Dedifferentiated amniotic fluid mesenchymal stem cell (primary cell): ENCODE data around the gene SNAP29.
"Not testable (repeated sequence)": the region's sequence is repeated elsewhere in the genome, so short reads cannot be mapped to it uniquely, and the experiment has no call there.

Source experiments
- DNase-seq: peaks from one replicate; pipeline ENCODE4 v3.0.0-alpha.2; 2016; ENCODE audit errors: extremely low spot score

Gene SNAP29

DNA sequence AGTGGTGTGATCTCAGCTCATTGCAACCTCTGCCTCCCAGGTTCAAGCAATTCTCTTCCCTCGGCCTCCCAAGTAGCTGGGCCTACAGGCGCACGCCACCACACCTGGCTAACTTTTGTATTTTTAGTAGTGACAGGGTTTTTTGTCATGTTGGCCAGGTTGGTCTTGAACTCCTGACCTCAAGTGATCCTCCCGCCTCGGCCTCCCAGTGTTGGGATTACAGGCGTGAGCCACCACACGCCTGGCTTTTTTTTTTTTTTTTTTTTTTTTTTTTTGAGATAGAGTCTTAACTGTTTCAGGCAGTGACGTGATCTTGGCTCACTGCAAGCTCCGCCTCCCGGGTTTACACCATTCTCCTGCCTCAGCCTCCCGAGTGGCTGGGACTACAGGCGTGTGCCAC lies 71.6 kb downstream of the SNAP29 start:
- not testable (repeated sequence) for DNase-seq

DNA sequence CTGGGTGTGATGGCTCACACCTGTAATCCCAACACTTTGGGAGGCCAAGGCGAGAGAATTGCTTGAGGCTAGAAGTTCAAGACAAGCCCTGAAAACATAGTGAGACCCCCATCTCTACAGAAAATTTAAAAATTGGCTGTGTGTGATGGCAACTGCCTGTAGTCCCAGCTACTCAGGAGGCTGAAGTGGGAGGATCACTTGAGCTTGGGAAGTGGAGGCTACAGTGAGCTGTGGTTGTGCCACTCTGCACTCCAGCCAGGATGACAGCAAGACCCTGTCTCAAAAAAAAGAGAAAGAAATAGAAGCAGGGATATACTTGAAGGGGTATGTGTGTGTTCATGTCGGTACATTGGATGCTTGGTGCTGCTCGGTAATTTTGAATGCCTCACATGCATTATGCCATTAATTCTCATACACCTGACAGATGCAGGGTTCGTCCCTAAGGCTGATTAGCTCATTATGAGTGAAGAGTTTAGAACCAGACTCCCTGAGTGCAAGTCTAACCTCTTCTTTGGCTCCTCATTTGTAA lies 72.4 kb downstream of the SNAP29 start:
- DNase-seq = no peak

- no peak for DNase-seq
These were observed 75.1 kb downstream of the SNAP29 start for GRCh38 chr22:20933910-20934309.

- not testable (repeated sequence) for DNase-seq
These were observed 76.2 kb downstream of the SNAP29 start for GRCh38 chr22:20935049-20935448.

GRCh38 chr22:20935780-20936539 lies 77.2 kb downstream of the SNAP29 start:
- DNase-seq = not testable (repeated sequence)

- no peak for DNase-seq
These were observed 78.4 kb downstream of the SNAP29 start for GRCh38 chr22:20937031-20937793.

DNA sequence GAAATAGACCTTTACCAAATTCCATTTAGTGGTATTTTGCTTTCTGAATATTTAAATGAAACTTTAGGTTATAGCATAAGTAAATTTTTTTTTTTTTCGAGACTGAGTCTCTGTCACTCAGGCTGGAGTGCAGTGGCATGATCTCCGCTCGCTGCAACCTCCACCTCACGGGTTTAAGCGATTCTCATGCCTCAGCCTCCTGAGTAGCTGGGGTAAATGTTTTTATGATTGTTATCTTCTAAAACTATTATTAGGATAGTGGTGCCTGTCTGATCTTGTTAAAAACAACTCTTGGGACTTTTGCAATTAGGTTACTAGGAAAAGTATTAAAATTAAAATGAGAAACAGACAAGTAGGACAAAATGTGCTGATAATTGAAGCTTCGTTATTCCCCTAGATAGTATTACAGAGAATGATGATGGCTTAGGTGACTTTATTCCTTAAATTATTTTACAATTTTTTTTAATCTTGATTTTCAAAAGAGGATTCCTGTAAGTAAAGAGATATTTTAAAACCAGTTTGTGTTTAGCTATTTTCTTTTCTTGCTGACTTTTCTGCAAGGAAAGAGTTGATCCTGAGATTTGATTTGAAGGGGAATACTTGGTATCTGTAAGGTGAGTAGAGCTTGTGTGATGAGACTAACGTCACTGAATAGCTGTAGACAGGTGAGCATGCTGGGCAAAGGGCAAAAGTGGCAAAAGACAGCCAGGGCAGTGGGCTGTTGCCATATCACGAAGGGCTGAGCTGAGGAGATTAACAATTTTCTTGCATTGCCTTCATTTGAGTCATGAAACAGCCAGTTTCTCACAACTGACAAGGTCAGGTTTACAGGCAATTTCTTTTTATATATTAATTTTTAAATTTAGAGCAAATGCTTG lies 79.2 kb downstream of the SNAP29 start:
- DNase-seq = no peak

GRCh38 chr22:20939457-20940185 lies 80.8 kb downstream of the SNAP29 start:
- not testable (repeated sequence) for DNase-seq

DNA sequence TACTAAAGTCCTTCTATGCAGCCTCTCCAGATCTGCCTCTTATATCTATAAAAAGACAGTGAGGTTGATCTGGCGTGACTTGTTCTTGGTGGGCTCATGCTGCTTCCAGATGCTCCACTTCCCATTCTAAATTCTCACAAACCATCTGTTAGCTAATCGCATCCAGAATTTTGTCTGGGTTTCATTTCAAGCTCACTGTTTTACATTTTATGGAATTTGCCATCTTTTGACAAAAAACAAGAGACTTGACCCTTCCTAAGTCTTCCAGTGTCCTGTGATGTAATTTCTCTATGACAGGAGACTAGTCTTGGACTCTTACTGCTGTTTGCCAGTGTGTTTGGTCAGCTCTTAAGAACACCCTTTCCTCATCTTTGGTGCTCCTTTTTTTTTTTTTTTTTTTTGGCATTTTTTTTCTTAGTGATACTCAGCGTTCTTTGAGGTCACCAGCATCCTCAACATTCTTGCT lies 81.4 kb downstream of the SNAP29 start:
- no peak for DNase-seq
